GM15510 (cell line): ENCODE results near the gene SAMM50.

ENCODE experiments used
- POLR2A ChIP-seq: IDR thresholded peaks from 3 replicates; pipeline ENCODE4 v1.6.1; 2011; ENCODE audit warnings: borderline replicate concordance; ENCODE audit not compliant: insufficient read length; ENCODE audit errors: extremely low read depth

SAMM50 gene

DNA sequence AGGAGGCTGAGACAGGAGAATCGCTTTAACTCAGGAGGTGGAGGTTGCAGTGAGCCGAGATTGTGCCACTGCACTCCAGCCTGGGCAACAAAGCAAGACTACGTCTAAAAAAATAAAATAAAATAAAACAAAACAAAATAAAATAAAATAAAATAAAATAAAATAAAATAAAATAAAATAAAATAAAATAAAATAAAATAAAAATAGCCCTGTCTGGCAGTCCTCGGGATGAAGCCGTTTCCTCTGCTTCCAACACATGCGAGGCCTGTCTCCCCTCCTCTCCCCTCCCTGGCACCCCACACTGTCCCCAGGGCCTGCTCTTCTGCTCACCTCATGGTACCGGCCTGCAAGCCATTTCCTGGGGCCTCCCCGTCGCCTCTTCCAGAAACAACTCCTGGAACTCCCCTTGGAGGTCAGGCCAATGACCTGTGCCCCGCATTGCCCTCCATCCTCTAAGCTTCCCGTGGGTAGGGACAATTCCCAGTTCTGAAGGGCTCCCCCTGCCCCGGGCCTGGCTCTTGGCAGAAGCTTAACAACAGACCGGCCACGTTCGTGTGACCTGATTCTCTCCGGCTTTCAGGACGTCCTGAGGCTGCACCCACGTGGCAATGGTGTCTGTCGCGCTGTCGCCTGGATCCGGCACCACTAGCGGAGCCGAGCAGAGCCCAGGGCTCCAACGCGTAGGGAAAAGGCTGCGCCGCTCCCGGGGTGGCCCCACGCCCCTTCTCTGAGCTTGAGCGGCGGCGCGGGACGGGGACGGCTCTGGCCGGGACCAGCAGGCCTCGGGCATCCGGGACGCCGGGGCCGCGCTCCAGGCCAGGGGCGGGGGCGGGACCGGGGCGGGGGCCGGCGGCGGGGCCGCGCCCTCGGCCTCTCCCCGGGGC, 68.4 kb downstream of the SAMM50 start:
- TF ChIP-seq POLR2A: peak; percentile 65

DNA sequence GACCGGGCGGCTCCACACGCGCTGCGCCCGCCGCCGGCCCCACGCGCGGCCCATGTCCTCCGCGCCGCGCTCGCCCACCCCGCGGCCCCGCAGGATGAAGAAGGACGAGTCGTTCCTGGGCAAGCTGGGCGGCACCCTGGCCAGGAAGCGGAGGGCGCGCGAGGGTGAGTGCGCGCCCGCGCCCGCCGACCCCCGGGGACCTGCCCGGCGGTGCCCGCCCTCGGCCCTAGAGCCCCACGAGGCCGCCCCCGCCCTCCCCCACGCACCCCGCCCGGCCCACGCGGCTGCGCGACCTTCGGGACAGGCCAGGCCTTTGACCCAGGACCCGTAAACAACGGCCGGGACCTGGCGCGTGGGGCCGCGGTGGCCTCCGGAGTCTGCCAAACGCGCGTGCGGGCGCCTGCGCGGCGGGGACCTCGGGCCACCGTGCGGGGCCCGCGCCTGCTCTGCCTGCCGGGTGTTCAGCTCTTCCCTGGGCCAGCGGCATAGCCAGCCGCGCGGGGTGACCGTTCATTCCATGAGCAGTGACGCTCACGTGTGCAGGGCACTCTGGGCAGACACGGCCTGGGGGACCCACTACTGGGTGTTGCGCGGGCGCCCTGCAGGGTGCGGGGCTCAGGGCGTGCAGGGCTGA, 69.2 kb downstream of the SAMM50 start, which contains the start of gene PARVB:
TSS of gene PARVB (plus strand) at position 15 of the 634 bp plus-strand sequence. CDS start at position 53, 38 bp downstream.
- peak; percentile 56 for TF ChIP-seq POLR2A

DNA sequence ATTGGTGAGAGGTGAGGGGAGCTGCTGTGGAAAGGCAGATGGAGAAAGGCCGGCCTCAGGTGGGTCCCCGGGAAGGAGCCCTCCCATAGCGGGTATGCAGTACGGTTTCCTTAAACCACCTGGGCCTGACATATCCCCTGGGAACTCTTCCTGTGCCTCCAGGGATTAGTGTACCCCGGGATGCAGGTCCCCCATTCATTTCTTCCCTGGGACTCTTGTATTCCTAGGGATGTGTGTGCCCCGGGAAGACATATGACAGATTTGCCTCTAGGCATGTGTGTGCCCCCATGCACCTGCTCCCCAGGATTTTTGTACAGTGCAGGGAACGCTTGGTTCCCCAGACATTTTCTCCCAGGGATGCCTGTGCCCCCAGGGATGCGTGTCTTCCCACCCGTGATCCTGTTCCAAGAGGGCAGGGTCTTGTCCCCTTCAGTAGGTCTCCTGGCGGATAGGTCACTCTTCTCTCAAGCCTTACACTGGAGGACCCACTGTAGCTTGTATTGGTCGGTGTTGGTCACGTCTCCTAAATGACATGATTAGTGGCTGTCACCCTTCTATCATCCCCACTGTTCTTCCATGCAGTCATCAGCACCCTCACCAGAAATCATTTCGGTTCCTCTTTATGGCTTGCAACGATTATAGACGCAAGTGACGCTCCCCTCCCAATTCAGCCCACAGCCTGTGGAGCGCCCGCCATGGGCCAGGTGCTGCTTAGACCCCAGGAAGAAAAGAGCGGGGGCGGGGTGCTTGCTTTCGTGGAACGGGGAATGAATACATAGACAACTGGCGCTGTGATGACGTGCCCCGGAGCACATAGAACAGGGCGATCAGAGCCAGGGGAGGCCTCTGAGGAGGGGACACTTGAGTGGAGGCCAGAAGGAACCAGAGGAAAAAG, 70.2 kb downstream of the SAMM50 start:
- TF ChIP-seq POLR2A: peak; percentile 58

DNA sequence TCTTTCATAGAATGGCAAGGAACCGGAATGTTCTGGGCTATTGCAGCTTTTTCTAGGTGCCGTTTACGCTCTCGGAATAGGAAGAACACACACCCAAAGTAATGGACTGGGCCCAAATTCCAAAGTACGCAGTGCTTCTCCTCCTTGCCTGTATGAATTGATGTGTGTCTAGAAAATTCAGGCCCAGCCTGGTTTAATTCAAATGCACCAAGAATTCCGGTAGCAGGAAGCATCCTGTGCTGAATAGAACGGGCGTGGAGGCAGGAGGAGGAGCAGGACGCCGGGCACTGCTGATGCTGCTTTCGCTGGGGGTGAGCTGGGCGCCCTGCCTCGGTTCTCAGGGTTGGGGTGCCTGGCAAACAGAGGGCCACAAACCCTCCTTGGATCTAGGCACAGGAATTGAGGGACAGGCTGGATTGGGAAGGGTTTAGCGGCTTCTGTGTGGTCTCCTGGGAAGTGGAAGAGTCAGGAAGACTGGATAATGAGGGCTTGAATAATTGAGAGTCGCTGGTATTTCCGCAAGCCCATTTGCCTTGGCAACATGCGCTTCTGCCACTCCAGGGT, 70.9 kb downstream of the SAMM50 start:
- no peak for TF ChIP-seq POLR2A

DNA sequence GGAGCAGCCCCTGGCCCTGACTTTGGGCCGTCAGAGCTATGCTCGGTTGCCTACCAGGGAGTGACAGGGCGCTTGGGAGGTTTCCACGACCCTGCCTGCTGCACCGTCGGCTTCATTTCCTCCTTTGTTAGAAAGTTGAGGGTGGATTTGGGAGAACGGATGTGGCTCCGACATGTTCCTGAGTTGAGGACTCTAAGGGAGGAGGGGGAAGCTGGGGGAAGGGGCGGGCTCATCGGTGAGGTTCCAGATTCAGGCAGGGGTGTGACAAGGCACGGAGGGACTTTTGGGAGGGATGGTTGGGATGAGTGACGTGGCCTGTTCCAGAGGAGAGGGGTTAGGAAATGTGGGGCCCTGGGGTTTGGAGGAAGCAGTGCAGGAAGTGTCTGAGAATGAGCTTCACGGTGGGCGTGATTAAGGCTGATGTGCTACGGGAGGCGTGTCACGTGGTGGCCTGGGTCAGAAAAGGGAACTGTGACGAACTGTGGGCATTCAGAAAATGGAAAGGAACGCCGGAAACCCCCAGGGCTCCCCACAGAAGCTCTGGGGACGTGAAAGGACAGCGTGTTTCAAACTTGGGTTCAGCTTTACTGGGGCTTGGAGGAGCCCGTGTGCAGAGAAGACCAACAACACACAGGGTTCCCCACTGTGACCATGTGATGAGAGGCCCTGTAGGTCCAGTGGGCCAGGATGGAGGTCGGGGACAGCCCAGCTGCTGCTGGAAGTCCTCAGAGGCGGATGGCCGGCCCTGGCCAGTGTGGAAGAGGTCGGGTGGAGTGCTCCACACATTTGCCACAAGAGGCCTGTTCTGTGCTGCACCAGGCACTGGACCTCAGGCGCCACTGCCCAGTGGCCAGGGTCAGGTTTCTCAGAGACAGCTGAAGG, 71.6 kb downstream of the SAMM50 start:
- peak; percentile 55 for TF ChIP-seq POLR2A

DNA sequence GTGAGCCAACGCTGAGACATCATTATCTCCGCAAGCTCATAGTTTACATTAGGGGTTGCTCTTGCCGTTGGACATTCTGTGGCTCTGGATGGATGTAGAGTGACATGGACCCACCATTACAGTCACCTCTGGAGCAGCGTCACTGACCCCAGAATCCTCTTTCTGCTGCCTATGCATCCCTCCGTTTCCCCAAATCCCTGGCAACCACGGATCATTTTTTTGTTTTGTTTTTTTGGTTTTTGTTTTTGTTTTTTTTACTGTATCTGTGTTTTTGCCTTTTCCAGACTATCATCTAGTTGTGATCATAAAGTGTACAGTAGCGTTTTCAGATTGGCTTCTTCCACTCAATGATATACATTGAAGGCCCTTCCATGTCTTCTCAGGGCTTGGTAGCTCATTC, 72.8 kb downstream of the SAMM50 start:
- no peak for TF ChIP-seq POLR2A

DNA sequence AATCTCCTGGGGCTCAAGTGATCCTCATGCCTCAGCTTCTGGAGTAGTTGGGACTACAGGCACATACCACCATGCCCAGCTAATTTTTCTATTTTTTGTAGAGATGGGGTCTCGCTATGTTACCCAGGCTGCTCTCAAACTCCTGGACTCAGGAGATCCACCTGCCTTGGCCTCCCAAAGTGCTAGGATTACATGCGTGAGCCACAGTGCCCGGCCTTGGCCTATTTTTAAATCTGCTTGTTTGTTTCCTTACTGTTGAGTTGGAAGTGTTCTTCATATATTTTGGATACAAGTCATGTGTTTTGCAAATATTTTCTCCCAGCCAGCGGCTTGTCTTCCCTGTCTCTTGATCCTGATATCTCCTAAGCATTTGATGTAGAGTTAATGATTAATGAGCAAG, 73.8 kb downstream of the SAMM50 start:
- TF ChIP-seq POLR2A: no peak

DNA sequence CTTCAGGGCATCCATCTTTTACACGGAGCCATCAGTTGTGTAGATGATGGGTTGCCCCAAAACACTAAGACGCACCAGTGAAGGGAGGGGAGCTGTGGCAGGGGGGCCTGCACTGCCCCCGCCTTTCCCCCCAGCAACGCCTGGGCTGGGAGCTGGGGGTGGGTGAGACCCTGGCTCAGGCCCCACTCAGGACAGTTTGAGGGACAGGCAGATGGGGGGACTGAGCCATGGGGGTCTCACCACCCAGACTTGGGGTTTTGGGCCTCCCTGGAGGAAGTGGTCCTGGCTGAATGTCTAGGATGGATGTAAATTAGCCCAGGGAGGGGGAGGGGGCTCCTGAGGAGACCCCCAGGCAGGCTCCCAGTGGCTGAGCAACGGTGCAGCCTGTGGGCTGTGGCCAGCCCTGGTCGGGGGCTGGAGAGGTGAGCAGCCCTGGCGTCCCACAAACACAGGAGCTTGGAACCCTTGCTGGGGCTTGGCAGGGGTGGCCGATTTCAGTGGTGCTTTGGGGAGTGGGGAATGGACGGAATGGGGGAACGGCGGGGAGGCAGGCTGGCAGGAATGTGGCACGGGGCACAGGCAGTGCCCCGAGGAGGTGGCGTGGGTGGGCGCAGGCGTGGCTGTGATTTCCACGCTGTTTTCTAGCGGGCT, 74.9 kb downstream of the SAMM50 start:
- no peak for TF ChIP-seq POLR2A

DNA sequence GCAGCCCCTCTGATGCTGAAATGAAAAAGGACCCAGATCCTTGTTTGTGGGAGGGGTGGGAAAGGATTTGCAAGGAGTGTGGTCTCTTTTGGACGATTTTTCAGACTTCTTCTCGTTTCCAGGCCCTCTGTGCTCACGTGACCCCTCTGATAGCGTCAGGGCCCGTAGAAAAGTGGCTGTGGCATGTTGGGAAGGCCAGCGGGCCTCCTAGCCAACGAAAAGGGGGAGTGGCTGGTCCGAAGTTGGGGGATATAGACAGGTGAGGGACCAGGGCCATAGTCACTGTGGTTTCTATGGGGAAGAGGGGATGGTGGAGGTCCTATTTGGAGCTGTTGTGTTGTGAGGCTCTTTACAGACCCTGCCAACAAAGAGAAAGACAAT, 75.5 kb downstream of the SAMM50 start:
- TF ChIP-seq POLR2A: no peak

DNA sequence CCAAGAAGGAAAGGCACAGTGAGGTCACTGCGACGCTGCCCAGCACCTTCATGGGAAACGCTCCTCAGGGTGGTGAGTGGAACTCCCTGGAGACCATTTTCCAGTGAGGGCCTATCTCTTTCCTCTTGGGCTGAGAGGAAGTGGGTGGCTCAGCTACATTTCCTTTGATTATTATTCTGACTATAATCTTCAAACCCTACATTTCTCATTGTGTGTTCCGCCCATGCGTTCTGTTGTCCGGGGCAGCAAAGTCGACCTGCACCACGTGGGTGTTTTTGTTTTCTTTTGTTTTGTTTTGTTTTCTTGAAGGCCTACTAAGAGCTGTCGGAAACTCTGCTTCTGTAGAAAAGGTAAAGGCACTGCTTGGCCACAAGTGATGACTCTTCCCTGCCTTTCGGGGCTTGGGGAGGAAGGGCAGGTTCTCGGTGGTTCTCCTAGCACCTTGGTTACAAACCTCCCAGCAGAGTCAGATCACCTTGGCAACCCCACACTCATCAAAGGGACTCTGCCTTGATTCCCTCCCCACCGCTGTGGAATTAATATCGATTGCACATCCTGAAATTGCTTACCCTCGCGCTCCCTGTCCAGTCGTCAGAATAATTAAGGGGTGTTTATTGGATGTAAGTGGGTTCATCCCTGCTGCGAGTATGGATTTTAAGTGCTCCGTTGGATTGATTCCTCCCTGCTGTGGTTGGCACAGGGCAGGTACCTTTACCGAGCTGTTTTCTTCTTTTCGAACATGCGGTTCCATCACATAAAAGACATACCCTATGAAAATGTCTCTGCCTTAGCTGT, 76.1 kb downstream of the SAMM50 start:
- no peak for TF ChIP-seq POLR2A

DNA sequence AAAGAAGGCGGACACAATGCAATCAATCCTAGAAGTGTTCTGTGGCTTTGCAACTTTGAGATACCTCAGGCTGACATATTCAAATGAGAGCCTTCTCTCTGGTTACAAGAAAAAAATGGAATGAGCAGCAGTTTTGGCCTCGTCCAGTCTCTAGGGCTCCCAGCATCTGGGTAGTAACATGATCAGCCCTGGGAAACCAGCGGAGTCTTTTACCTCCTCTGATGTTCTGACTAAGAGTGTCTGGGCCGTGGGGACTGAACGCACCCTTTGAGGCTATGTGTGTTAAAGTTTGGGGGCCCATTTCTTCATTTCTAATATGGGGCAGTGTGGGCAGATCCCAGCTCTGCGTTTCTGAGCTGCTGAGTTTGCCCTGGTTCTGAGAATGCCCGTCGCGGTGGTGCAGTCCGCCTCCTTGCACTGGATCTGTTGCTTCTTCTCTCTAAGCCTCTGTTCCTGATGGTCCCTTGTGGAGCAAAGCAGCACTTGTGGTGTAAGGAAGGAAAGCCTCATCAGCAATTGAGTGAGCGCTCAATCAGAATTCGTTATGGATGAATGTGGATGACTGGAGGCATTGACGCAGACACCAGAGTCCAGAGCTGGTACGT, 77.0 kb downstream of the SAMM50 start:
- TF ChIP-seq POLR2A: no peak

DNA sequence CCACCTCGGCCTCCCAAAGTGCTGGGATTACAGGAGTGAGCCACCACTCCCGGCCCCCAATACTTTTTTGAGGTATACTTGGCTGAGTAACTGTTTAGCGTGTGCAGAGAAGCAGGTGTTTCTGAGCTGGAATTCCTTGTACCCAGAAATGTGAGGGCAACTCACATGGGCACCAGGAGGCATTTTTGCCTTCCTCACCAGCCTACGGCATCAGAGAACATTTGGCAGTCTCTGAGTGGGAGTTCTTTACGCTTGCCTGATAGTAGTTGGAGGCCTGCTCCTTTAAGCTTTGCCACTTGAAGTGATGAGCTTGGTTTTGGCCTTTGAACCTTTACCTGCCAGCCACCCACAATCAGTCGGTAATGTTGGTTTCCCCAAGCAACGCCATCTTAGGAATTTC, 78.0 kb downstream of the SAMM50 start:
- TF ChIP-seq POLR2A: no peak

DNA sequence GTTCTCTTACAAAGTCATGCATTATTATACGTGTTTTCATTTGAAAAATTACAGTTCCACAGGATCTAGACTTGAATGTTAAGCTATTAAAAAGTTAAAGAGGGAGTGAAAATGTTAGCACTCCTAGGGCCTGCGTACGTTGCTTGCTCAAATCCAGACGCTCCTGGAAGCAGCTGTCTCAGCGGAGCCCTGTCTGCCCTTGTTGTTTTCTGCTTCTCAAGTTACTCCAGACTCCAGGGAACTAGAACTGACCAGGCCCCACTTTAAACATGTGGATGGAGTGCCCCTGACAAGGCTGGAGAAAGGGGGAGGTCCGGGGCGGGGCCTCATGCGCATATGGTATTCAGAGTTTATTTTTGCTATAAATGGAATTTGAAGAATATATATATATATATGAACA, 78.5 kb downstream of the SAMM50 start:
- TF ChIP-seq POLR2A: no peak
